ENCODE results near the gene FSHB. TPM values are rescaled to one million over a fixed set of nuclear protein-coding genes. Genes with fewer than 3 reads are reported as not detected.

FSHB gene
- total RNA-seq = not detected in 2 replicates

DNA sequence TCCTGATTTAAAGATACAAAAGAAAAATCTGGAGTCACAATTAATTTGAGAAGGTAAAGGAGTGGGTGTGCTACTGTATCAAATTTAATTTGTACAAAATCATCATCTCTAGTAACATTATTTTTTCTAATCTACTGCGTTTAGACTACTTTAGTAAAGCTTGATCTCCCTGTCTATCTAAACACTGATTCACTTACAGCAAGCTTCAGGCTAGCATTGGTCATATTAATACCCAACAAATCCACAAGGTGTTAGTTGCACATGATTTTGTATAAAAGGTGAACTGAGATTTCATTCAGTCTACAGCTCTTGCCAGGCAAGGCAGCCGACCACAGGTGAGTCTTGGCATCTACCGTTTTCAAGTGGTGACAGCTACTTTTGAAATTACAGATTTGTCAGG, at the start of gene FSHB:
Gene FSHB, plus strand, starts transcription at position 301 of the 400 bp plus-strand sequence. CDS start 889 bp downstream, outside the sequence.

Other genes with a start within 250 kb of the FSHB start
- gene KCNA4, start 214.0 kb upstream of the FSHB start, total RNA-seq = not detected in 2 replicates
- gene ARL14EP, start 92.1 kb downstream of the FSHB start, total RNA-seq = 7.0 and 8.6 TPM in 2 replicates